ENCODE data around the gene TRAF4.
"Not testable (repeated sequence)": the region's sequence is repeated elsewhere in the genome, so short reads cannot be mapped to it uniquely, and the experiment has no call there.

TRAF4 gene

GRCh38 chr17:28716740-28717577 lies 26.9 kb upstream of the TRAF4 start:
- peak; percentile 46 for DNase-seq (ENCODE audit: low read depth)
- TF ChIP-seq, protein P1, sequence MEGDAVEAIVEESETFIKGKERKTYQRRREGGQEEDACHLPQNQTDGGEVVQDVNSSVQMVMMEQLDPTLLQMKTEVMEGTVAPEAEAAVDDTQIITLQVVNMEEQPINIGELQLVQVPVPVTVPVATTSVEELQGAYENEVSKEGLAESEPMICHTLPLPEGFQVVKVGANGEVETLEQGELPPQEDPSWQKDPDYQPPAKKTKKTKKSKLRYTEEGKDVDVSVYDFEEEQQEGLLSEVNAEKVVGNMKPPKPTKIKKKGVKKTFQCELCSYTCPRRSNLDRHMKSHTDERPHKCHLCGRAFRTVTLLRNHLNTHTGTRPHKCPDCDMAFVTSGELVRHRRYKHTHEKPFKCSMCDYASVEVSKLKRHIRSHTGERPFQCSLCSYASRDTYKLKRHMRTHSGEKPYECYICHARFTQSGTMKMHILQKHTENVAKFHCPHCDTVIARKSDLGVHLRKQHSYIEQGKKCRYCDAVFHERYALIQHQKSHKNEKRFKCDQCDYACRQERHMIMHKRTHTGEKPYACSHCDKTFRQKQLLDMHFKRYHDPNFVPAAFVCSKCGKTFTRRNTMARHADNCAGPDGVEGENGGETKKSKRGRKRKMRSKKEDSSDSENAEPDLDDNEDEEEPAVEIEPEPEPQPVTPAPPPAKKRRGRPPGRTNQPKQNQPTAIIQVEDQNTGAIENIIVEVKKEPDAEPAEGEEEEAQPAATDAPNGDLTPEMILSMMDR (conservative IDR thresholded peaks at IDR 0.05; ENCODE audit: low read depth, low read length): no peak
- peak overlapping the region; percentile 80 for H3K4me3 ChIP-seq (ENCODE audit: low read depth, low read length)

- TF ChIP-seq, protein P1 (conservative IDR thresholded peaks at IDR 0.05; ENCODE audit: low read depth, low read length): no peak
- H3K4me3 ChIP-seq (ENCODE audit: low read depth, low read length): peak within 1 kb of the TSS; percentile 80
- DNase-seq (ENCODE audit: low read depth): peak; percentile 83
These were observed 26.1 kb upstream of the TRAF4 start, which contains the start of gene RAB34 for GRCh38 chr17:28717578-28718332. Gene RAB34, minus strand, starts transcription at chr17:28717868. Its CDS starts 602 bp downstream, at chr17:28717266.

- peak overlapping the region; percentile 80 for H3K4me3 ChIP-seq (ENCODE audit: low read depth, low read length)
- TF ChIP-seq, protein P1 (conservative IDR thresholded peaks at IDR 0.05; ENCODE audit: low read depth, low read length): no peak
- peak; percentile 18 for DNase-seq (ENCODE audit: low read depth)
These were observed 25.3 kb upstream of the TRAF4 start for GRCh38 chr17:28718333-28719020.

DNA sequence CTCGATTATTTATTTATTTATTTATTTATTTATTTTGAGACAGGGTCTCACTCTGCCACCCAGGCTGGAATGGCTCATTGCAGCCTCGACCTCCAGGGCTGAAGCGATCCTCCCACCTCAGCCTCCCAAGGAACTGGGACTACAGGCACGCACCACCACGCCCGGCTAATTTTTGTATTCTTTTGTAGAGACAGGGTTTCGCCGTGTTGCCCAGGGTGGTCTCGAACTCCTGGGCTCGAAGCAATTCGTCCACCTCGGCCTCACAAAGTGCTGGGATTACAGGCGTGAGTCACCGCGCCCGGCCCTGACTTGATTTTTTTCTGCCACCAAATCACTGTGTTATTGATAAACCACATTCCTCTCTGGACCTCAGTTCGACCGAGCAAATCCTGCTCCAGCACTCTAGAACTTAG lies 24.8 kb upstream of the TRAF4 start:
- H3K4me3 ChIP-seq (ENCODE audit: low read depth, low read length): peak overlapping the region; percentile 99
- TF ChIP-seq, protein P1 (conservative IDR thresholded peaks at IDR 0.05; ENCODE audit: low read depth, low read length): no peak
- DNase-seq (ENCODE audit: low read depth): no peak

GRCh38 chr17:28720247-28720996 lies 23.4 kb upstream of the TRAF4 start:
- DNase-seq (ENCODE audit: low read depth): no peak

DNA sequence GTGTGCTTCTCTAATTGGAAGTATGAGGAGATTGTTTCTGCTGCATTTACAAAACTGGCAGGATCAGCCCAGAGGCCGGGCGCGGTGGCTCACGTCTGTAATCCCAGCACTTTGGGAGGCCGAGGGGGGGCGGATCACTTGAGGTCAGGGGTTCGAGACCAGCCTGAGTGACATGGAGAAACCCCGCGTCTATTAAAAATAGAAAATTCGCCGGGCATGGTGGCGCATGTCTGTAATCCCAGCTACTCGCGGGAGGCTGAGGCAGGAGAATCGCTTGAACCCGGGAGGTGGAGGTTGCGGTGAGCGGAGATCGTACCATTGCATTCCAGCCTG lies 22.8 kb upstream of the TRAF4 start:
- DNase-seq (ENCODE audit: low read depth): not testable (repeated sequence)
- peak overlapping the region; percentile 99 for H3K4me3 ChIP-seq (ENCODE audit: low read depth, low read length)

More at GRCh38 chr17:28720247-28720996, 23.4 kb upstream of the TRAF4 start:
- TF ChIP-seq, protein P1 (conservative IDR thresholded peaks at IDR 0.05; ENCODE audit: low read depth, low read length): peak; percentile 12
- H3K4me3 ChIP-seq (ENCODE audit: low read depth, low read length): peak overlapping the region; percentile 99
